Transverse colon (tissue), 4 donors: ENCODE data around the gene SIRT4.

Source experiments
- CTCF ChIP-seq, 5 experiments: fragments of 200-600 bp in 3 of 5; fragments of 450-650 bp in 2 of 5; sonication (generic) in 3 of 5; IDR thresholded peaks; 1 replicate in 2 of 5; 2 replicates in 3 of 5; pipeline ENCODE4 v1.5.1; 2016 to 2017; ENCODE audit warnings: antibody characterized with exemption in 5 of 5, inconsistent platforms in 3 of 5, mild to moderate bottlenecking in 2 of 5, moderate library complexity in 1 of 5
- EP300 ChIP-seq: sonication (generic); formaldehyde crosslinking; IDR thresholded peaks from one replicate; pipeline ENCODE4 v1.6.1; 2017; ENCODE audit warnings: antibody characterized with exemption, low read depth
- POLR2A ChIP-seq: fragments of 450-650 bp; IDR thresholded peaks from one replicate; pipeline ENCODE4 v1.6.1; 2016; ENCODE audit warnings: antibody characterized with exemption, mild to moderate bottlenecking, moderate library complexity
- POLR2AphosphoS5 ChIP-seq, 3 donors: sonication (generic); formaldehyde crosslinking; IDR thresholded peaks; one replicate each; pipeline ENCODE4 v1.6.1; 2016; ENCODE audit warnings: antibody characterized with exemption in 3 of 3

DNA sequence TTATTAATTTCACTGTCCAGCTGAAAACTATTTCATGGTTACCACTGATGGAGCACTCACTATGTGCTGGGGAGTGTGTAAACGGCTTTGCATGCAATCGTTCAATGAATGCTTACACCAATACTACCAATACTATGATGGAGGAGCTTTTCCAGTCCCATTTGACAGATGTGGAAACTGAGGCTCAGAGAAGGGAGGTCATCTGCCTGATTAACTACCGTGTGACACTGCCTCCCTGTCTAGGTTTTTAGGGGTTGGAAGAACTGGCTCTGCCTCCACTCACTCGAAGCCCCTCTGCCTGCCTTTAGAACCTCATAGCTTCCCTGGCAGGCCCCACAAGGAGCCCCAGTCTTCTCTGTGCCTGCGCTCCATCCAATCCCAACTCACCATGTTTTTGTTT lies 55.0 kb downstream of the SIRT4 start:
- TF ChIP-seq CTCF (IDR thresholded peaks at IDR 0.05): no peak
- TF ChIP-seq POLR2AphosphoS5 (IDR thresholded peaks at IDR 0.05): no peak
- no peak for TF ChIP-seq POLR2A
- no peak for TF ChIP-seq EP300
